ENCODE measurements around the gene EVL.

DNA sequence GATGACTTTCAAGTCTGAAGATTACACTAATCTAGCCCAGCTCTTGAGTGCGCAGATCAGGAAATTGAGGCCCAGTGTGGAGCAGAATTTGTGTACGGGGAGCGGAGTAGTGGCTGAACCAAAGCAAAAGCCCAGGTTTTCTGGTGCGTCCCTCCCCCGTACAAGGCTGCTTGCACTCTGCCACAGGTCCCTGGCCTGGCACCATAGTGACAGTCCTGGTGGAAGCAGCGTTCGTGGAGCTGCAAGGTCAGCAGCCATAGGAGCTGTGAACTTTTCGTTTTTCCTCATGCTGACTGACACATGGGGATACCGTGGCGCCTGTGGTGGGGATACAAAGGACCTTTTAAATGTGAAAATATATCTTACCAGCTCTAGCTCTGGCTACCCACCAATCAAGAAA, 1.7 kb downstream of the EVL start:
- TF ChIP-seq, protein P1, sequence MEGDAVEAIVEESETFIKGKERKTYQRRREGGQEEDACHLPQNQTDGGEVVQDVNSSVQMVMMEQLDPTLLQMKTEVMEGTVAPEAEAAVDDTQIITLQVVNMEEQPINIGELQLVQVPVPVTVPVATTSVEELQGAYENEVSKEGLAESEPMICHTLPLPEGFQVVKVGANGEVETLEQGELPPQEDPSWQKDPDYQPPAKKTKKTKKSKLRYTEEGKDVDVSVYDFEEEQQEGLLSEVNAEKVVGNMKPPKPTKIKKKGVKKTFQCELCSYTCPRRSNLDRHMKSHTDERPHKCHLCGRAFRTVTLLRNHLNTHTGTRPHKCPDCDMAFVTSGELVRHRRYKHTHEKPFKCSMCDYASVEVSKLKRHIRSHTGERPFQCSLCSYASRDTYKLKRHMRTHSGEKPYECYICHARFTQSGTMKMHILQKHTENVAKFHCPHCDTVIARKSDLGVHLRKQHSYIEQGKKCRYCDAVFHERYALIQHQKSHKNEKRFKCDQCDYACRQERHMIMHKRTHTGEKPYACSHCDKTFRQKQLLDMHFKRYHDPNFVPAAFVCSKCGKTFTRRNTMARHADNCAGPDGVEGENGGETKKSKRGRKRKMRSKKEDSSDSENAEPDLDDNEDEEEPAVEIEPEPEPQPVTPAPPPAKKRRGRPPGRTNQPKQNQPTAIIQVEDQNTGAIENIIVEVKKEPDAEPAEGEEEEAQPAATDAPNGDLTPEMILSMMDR (conservative IDR thresholded peaks at IDR 0.05; ENCODE audit: low read depth, low read length) = no peak
- TF ChIP-seq EZH2 (IDR thresholded peaks at IDR 0.05; ENCODE audit: borderline replicate concordance, low read depth, low read length, poor library complexity, severe bottlenecking) = no peak
